ENCODE measurements around the gene C1orf74.
"Not testable (repeated sequence)": the region's sequence is repeated elsewhere in the genome, so short reads cannot be mapped to it uniquely, and the experiment has no call there.

Gene C1orf74

GRCh38 chr1:209805341-209805781 lies 21.0 kb upstream of the C1orf74 start:
- DNase-seq: no peak

- DNase-seq: no peak
Measured at GRCh38 chr1:209803568-209803967, 19.2 kb upstream of the C1orf74 start.

GRCh38 chr1:209802780-209803152 lies 18.4 kb upstream of the C1orf74 start:
- no peak for DNase-seq

- no peak for DNase-seq
Measured at GRCh38 chr1:209802117-209802779, 17.9 kb upstream of the C1orf74 start.

- no peak for DNase-seq
Measured at GRCh38 chr1:209800984-209801834, 16.9 kb upstream of the C1orf74 start.

- no peak for DNase-seq
Measured at GRCh38 chr1:209797978-209798639, 13.8 kb upstream of the C1orf74 start.

GRCh38 chr1:209793711-209794110 lies 9.4 kb upstream of the C1orf74 start:
- not testable (repeated sequence) for DNase-seq

- DNase-seq: no peak
Measured at GRCh38 chr1:209791920-209792319, 7.6 kb upstream of the C1orf74 start.

- DNase-seq: no peak
Measured at GRCh38 chr1:209790286-209791193, 6.2 kb upstream of the C1orf74 start.

GRCh38 chr1:209789245-209789644 lies 4.9 kb upstream of the C1orf74 start:
- DNase-seq: no peak

GRCh38 chr1:209787551-209787950 lies 3.2 kb upstream of the C1orf74 start:
- DNase-seq: no peak

- no peak for DNase-seq
Measured at GRCh38 chr1:209786146-209786545, 1.8 kb upstream of the C1orf74 start.

- DNase-seq: no peak
Measured at GRCh38 chr1:209785592-209785991, 1.2 kb upstream of the C1orf74 start.

- DNase-seq: no peak
Measured at GRCh38 chr1:209783386-209783785, 973 bp downstream of the C1orf74 start.

GRCh38 chr1:209780268-209780667 lies 4.1 kb downstream of the C1orf74 start:
- no peak for DNase-seq

- no peak for DNase-seq
Measured at GRCh38 chr1:209778102-209778501, 6.3 kb downstream of the C1orf74 start.

GRCh38 chr1:209777587-209777986 lies 6.8 kb downstream of the C1orf74 start:
- DNase-seq: no peak

GRCh38 chr1:209775678-209776077 lies 8.7 kb downstream of the C1orf74 start:
- no peak for DNase-seq

- DNase-seq: no peak
Measured at GRCh38 chr1:209774592-209774991, 9.8 kb downstream of the C1orf74 start.

- no peak for DNase-seq
Measured at GRCh38 chr1:209772126-209772525, 12.2 kb downstream of the C1orf74 start.

- DNase-seq: no peak
Measured at GRCh38 chr1:209770636-209771415, 13.5 kb downstream of the C1orf74 start.

GRCh38 chr1:209769971-209770370 lies 14.4 kb downstream of the C1orf74 start:
- no peak for DNase-seq
